A549 (cell line): ENCODE measurements around the gene CAPZA3. TPM values are rescaled to one million over a fixed set of nuclear protein-coding genes. Genes with fewer than 3 reads are reported as not detected.

Experiments
- ATAC-seq, 2 experiments: fragments of 200-7000 bp in 1 of 2; fragments of >200 bp in 1 of 2; cut with Nextera tagmentation in 1 of 2; cut with Tn5 transposase in 1 of 2; 3 replicates each; pipeline versions ENCODE4 v1.8.0 to v1.9.1; 2018 to 2020; ENCODE audit warnings: mild to moderate bottlenecking in 1 of 2, moderate library complexity in 1 of 2
- CTCF ChIA-PET: fragments of 300-600 bp; sonication (Branson Sonifier 250); formaldehyde crosslinking; extraction: SDS; loops from one replicate; lab custom pipeline; 2021; ENCODE audit warnings: antibody characterized with exemption, inconsistent platforms; lab: Yijun Ruan, JAX
- POLR2A ChIA-PET: fragments of 350-600 bp; formaldehyde crosslinking; extraction: SDS; loops from one replicate; lab custom pipeline; 2021; ENCODE audit warnings: antibody characterized with exemption, inconsistent platforms; lab: Yijun Ruan, JAX
- DNase-seq, 2 experiments: peaks; one replicate each; pipeline versions ENCODE4 v3.0.0 to v3.0.0-alpha.2; 2011 to 2016; ENCODE audit warnings: low read depth in 1 of 2, low spot score in 1 of 2
- FAIRE-seq: peaks from 2 replicates; lab custom pipeline; 2011; peaks lifted over from hg19 to GRCh38; lab: Jason Lieb, UNC
- H3K27ac ChIP-seq, 2 experiments: fragments of >200 bp; sonication (Bioruptor Twin); formaldehyde crosslinking; 3 replicates each; pipeline ENCODE4 v1.5.1; 2016 to 2017
- H3K4me1 ChIP-seq: fragments of >200 bp; sonication (Bioruptor Twin); formaldehyde crosslinking; 3 replicates; pipeline ENCODE4 v1.6.1; 2016
- H3K4me2 ChIP-seq: fragments of >200 bp; sonication (Bioruptor Twin); formaldehyde crosslinking; 3 replicates; pipeline ENCODE4 v1.6.1; 2016
- H3K4me3 ChIP-seq: fragments of >200 bp; sonication (Bioruptor Twin); formaldehyde crosslinking; 3 replicates; pipeline ENCODE4 v1.5.1; 2016
- H3K9me3 ChIP-seq: fragments of >200 bp; sonication (Bioruptor Twin); formaldehyde crosslinking; 3 replicates; pipeline ENCODE4 v1.6.1; 2016
- ATOH8 ChIP-seq: fragments of 250-450 bp; sonication (Bioruptor Pico); IDR thresholded peaks from 2 replicates; pipeline ENCODE4 v1.5.0; 2020; ENCODE audit warnings: low read depth, mild to moderate bottlenecking, moderate library complexity
- BCL3 ChIP-seq: fragments of >200 bp; sonication (Bioruptor Twin); formaldehyde crosslinking; IDR thresholded peaks from 3 replicates; pipeline ENCODE4 v1.6.1; 2016
- BHLHE40 ChIP-seq: IDR thresholded peaks from 2 replicates; pipeline ENCODE4 v1.6.1; 2012; ENCODE audit warnings: low read depth, low read length, inconsistent platforms
- CTCF ChIP-seq: fragments of >200 bp; sonication (Bioruptor Twin); formaldehyde crosslinking; IDR thresholded peaks from 3 replicates; pipeline ENCODE4 v1.5.1; 2016
- HES2 ChIP-seq: fragments of >200 bp; sonication (Bioruptor Twin); formaldehyde crosslinking; IDR thresholded peaks from 2 replicates; pipeline ENCODE4 v1.6.1; 2016
- HEYL ChIP-seq: fragments of 250-450 bp; sonication (Bioruptor Pico); IDR thresholded peaks from 2 replicates; pipeline ENCODE4 v1.8.0; 2021; ENCODE audit warnings: mild to moderate bottlenecking, moderate library complexity
- HOXA7 ChIP-seq: fragments of 250-450 bp; sonication (Bioruptor Pico); IDR thresholded peaks from 2 replicates; pipeline ENCODE4 v1.5.0; 2020; ENCODE audit warnings: mild to moderate bottlenecking, moderate library complexity
- KDM5A ChIP-seq: fragments of 200-600 bp; sonication (generic); IDR thresholded peaks from 2 replicates; pipeline ENCODE4 v1.6.1; 2016; ENCODE audit warnings: antibody characterized with exemption, mild to moderate bottlenecking
- MYC ChIP-seq: IDR thresholded peaks from 2 replicates; pipeline ENCODE4 v1.6.1; 2012; ENCODE audit warnings: mild to moderate bottlenecking, inconsistent platforms, low read length, improper control_type of control experiment, borderline replicate concordance
- NPAS2 ChIP-seq: fragments of 250-450 bp; sonication (Bioruptor Pico); IDR thresholded peaks from 2 replicates; pipeline ENCODE4 v1.8.0; 2022; ENCODE audit warnings: mild to moderate bottlenecking, moderate library complexity, borderline replicate concordance
- PBX3 ChIP-seq: IDR thresholded peaks from 2 replicates; pipeline ENCODE4 v1.6.1; 2012
- PHF8 ChIP-seq: fragments of 200-600 bp; sonication (generic); IDR thresholded peaks from 2 replicates; pipeline ENCODE4 v1.6.1; 2016; ENCODE audit warnings: low read depth, mild to moderate bottlenecking, antibody characterized with exemption, moderate library complexity, borderline replicate concordance
- POLR2A ChIP-seq: IDR thresholded peaks from 2 replicates; pipeline ENCODE4 v1.6.1; 2012; ENCODE audit warnings: mild to moderate bottlenecking, low read length
- RFX5 ChIP-seq: fragments of 450-650 bp; IDR thresholded peaks from 2 replicates; pipeline ENCODE4 v1.7.1; 2014; ENCODE audit warnings: antibody characterized with exemption, mild to moderate bottlenecking, moderate library complexity
- RNF2 ChIP-seq: fragments of 200-600 bp; sonication (generic); IDR thresholded peaks from 2 replicates; pipeline ENCODE4 v1.6.1; 2016; ENCODE audit warnings: low read depth, mild to moderate bottlenecking, antibody characterized with exemption, moderate library complexity, borderline replicate concordance
- SMC3 ChIP-seq: fragments of >200 bp; sonication (Bioruptor Twin); formaldehyde crosslinking; IDR thresholded peaks from 3 replicates; pipeline ENCODE4 v1.6.1; 2018; ENCODE audit warnings: inconsistent platforms
- TP53 ChIP-seq: fragments of 250-450 bp; sonication (Bioruptor Pico); IDR thresholded peaks from 2 replicates; pipeline ENCODE4 v1.5.0; 2021; ENCODE audit warnings: mild to moderate bottlenecking, moderate library complexity
- USF2 ChIP-seq: fragments of 450-650 bp; IDR thresholded peaks from 2 replicates; pipeline ENCODE4 v1.6.1; 2014; ENCODE audit warnings: antibody characterized with exemption
- ZSCAN20 ChIP-seq: fragments of 250-450 bp; sonication (Bioruptor Pico); IDR thresholded peaks from 2 replicates; pipeline ENCODE4 v1.8.0; 2022; ENCODE audit warnings: mild to moderate bottlenecking, moderate library complexity
- WGBS: methylation state at CpG from one replicate; pipeline ENCODE4 v1.1.6; 2017; ENCODE audit errors: missing lambda C conversion rate; 5-methylcytosine and 5-hydroxymethylcytosine counted together
- polyA plus RNA-seq, 4 experiments: library from polyadenylated mRNA; depleted of rRNA in 3 of 4; stranded (reverse); fragments of >200 nt; fragmentation: RNase III in 1 of 4; extraction: RNeasy Plus Mini Kit Qiagen cat#74134 plus additional on column Dnase treatment in 1 of 4; gene quantifications; 2 replicates in 3 of 4; 3 replicates in 1 of 4; pipeline ENCODE4 v1.2.3, GENCODE V29; 2011 to 2017

Gene CAPZA3
- polyA plus RNA-seq, 2 of the 4 experiments (the other 2 are of a cell fraction), result not detected

- TF ChIP-seq USF2 (no peak), TP53 (CRISPR knock-in tag) (no peak), MYC (no peak), RFX5 (no peak), PHF8 (no peak), SMC3 (no peak), CTCF (no peak)
- TF ChIP-seq, all 56 proteins: peak for 0
These were observed 12.2 kb downstream of the CAPZA3 start (continued) for GRCh38 chr12:18750085-18750484.

GRCh38 chr12:18751866-18752265 lies 13.9 kb downstream of the CAPZA3 start:
- no peaks in the 10 kb centered on the region for H3K4me1 ChIP-seq
- CTCF ChIA-PET, result no interaction called here
- no peak for DNase-seq
- H3K27ac ChIP-seq, result no peak overlapping the region
- H3K4me3 ChIP-seq, result no peak overlapping the region
- ATAC-seq, result no peak
- no peaks in the 10 kb centered on the region for H3K9me3 ChIP-seq
- H3K4me2 ChIP-seq, result no peak overlapping the region
- TF ChIP-seq POLR2A (no peak), KDM5A (no peak), NPAS2 (CRISPR knock-in tag) (no peak), PBX3 (no peak), ATOH8 (CRISPR knock-in tag) (no peak), BHLHE40 (no peak), ZSCAN20 (CRISPR knock-in tag) (no peak), RNF2 (no peak)
- WGBS, result 66% methylated on average over 2 of the region's 2 CpGs
- FAIRE-seq, result no peak
- POLR2A ChIA-PET, result no interaction called here

- H3K4me3 ChIP-seq, result no peak overlapping the region
- no peak overlapping the region for H3K27ac ChIP-seq
- whole genome bisulfite sequencing, result 40% methylated on average over 6 of the region's 6 CpGs
- FAIRE-seq, result no peak
- CTCF ChIA-PET, result no interaction called here
- TF ChIP-seq ATOH8 (CRISPR knock-in tag) (no peak), BHLHE40 (no peak), SMC3 (no peak), ZSCAN20 (CRISPR knock-in tag) (no peak), BCL3 (no peak), TP53 (CRISPR knock-in tag) (no peak), HES2 (no peak), HEYL (CRISPR knock-in tag) (no peak), HOXA7 (CRISPR knock-in tag) (no peak)
- no peak overlapping the region for H3K4me2 ChIP-seq
- no peaks in the 10 kb centered on the region for H3K4me1 ChIP-seq
- POLR2A ChIA-PET, result no interaction called here
- ATAC-seq, result peak in 1 of 2 experiments; percentile 31; a peak in 1 of 6 replicates
- H3K9me3 ChIP-seq, result no peaks in the 10 kb centered on the region
- DNase-seq, result peak in 1 of 2 experiments; percentile 8
These were observed 14.5 kb downstream of the CAPZA3 start for GRCh38 chr12:18752280-18752920.
